Measurements from ENCODE around the gene AGGF1.
"Not testable (repeated sequence)": the region's sequence is repeated elsewhere in the genome, so short reads cannot be mapped to it uniquely, and the experiment has no call there.

AGGF1 gene, protein sequence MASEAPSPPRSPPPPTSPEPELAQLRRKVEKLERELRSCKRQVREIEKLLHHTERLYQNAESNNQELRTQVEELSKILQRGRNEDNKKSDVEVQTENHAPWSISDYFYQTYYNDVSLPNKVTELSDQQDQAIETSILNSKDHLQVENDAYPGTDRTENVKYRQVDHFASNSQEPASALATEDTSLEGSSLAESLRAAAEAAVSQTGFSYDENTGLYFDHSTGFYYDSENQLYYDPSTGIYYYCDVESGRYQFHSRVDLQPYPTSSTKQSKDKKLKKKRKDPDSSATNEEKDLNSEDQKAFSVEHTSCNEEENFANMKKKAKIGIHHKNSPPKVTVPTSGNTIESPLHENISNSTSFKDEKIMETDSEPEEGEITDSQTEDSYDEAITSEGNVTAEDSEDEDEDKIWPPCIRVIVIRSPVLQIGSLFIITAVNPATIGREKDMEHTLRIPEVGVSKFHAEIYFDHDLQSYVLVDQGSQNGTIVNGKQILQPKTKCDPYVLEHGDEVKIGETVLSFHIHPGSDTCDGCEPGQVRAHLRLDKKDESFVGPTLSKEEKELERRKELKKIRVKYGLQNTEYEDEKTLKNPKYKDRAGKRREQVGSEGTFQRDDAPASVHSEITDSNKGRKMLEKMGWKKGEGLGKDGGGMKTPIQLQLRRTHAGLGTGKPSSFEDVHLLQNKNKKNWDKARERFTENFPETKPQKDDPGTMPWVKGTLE

DNA sequence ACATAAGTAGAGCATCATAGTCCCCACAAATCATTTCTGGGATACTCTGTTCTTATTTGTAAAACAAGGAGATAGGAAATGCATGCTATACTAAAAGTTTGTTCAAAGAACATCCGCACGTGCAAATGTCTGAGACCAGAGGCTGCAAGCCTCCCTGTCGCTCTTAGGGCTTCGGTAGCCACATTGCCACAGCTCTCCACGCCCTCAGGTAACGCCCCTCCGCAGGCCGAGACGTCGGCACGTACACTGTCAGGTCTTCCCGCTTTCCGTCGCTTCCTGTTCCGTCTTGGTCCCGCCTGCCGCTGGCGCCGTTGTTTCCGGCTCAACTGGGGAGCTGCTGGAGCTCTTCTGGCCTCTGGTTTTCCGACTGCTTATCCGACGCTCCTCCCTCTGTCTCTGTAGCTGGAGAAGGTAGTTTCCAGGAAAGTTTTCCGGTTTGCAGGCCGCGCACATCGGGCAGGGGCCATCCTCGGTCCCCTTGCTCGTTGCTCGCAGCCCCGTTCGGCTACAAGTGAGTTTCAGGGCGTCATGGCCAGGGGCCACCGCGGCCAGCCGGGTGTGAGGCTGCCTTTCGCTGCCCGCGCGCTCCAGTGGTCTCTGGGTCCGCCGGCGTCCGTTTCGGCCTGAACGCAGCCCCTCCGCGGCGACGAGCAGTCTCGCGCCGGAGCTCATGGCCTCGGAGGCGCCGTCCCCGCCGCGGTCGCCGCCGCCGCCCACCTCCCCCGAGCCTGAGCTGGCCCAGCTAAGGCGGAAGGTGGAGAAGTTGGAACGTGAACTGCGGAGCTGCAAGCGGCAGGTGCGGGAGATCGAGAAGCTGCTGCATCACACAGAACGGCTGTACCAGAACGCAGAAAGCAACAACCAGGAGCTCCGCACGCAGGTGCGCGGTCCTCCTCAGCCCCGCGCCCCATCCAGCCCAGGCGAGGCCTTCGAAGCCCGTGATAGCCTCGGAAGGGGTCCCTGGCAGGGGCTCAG is at the start of gene AGGF1:
AGGF1 (plus strand) TSS at position 308 of the 975 bp plus-strand sequence; CDS start at position 671, 363 bp downstream.
- in situ Hi-C loops (cut with HindIII; ENCODE audit: low pct_unique_long_range_greater_than_20kb, low sequenced_read_pairs), result no loop called here
- DNase-seq (ENCODE audit: low read depth in 1 of 2, low spot score in 1 of 2), result peak; percentile 91 to 96
- TF ChIP-seq JUND (IDR thresholded peaks at IDR 0.05; ENCODE audit: low read depth), result no peak

DNA sequence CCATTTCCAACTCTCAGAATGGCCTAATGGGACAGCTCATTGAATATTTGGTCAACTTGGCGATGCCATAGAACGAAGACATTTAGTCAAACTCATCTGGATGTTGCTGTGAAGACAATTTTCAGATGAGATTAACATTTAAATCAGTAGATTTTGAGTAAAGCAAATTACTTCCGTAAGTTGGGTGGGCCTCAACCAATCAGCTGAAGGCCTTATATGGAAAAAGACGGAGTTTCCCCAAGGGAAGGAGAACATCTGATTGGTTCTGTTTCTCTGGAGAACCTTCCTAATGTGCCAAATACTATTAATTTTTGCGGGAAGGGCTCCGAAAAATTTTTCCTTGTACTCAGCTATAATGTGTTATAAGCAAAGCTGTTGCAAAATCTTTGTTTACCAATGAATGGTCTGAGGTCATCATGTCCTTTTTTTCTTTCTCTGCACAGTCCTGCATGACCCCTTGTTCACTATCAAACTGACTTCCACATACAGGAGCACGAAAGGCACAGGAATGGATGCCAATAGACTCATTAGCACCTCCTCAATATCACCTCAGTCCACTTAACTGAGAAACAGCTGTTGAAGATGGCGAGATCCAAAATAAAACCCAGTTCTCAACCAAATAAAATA is 49.6 kb upstream of the AGGF1 start:
- no peak for TF ChIP-seq JUND (IDR thresholded peaks at IDR 0.05; ENCODE audit: low read depth)
- in situ Hi-C loops (cut with HindIII; ENCODE audit: low pct_unique_long_range_greater_than_20kb, low sequenced_read_pairs), result no loop called here
- DNase-seq (ENCODE audit: low read depth in 1 of 2, low spot score in 1 of 2), result no peak

DNA sequence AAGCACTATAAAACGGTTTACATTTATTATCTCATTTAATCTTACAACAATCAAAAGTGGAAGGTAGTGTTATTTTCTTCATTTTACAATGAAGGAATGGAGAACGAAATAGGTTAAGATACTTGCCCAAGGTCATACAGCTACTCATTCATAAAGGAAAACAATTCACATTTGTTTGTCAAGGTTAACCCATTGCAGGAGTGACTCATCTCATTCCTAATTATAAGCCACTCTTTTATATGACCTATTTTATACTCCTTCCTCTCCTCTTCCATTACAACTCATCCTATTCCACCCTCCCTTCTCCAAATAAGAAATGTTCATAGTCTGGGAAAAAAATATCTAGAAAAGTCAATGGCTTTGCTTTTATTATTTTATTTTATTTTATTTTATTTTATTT is 47.8 kb upstream of the AGGF1 start:
- TF ChIP-seq JUND (IDR thresholded peaks at IDR 0.05; ENCODE audit: low read depth), result no peak
- no peak for DNase-seq (ENCODE audit: low read depth in 1 of 2, low spot score in 1 of 2)
- in situ Hi-C loops (cut with HindIII; ENCODE audit: low pct_unique_long_range_greater_than_20kb, low sequenced_read_pairs), result no loop called here

DNA sequence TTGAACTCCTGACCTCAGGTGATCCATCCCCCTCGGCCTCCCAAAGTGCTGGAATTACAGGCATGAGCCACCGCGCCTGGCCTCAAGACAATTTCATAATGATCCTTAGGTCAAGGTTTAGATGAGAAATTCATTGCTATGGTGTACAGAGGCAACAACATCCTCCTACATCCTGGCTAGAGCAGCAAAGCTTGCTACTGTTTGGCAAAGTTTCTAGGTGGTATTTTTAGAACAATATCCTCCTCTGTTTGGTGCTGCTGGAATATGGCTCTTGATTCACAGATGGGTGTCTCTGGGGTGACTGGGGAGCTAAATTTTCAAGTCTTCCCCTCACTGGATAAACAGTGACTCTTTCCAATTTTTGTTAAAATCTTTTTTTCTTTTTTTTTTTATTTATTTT is 46.7 kb upstream of the AGGF1 start:
- TF ChIP-seq JUND (IDR thresholded peaks at IDR 0.05; ENCODE audit: low read depth), result no peak
- DNase-seq (ENCODE audit: low read depth in 1 of 2, low spot score in 1 of 2), result no peak
- in situ Hi-C loops (cut with HindIII; ENCODE audit: low pct_unique_long_range_greater_than_20kb, low sequenced_read_pairs), result no loop called here

DNA sequence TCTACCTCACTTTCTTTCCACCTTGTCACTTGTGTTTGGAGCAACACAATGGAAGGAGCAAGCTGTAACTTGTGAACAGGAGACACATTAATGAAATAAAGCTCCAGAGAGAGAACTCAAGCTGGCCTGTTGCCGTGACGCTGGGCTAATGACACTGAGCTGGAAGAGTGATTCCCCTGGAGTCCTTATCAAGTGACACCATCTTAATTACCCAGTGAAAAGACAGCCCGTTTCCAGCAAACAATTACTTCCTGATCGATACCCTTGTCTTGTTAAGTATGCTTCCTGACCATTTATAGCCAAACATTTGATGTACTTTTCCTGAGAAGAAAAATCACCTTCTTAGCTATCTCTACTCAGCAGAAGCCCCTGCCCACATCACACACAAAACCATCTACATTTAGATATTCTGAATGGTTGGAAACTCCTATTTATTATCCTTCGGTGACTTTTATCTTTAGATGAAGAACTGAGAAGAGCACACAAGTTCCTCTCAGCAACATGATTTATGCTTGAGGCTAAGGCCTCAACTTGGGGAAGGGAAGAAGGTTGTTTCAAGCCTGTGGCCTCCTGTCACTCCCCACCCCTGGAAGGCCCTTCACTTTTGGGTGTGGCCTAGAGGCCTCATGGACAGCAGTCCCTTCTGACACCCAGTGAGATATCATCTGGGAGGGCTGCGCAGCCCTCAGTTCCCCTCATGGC is 43.2 kb upstream of the AGGF1 start:
- no peak for DNase-seq (ENCODE audit: low read depth in 1 of 2, low spot score in 1 of 2)
- in situ Hi-C loops (cut with HindIII; ENCODE audit: low pct_unique_long_range_greater_than_20kb, low sequenced_read_pairs), result no loop called here
- no peak for TF ChIP-seq JUND (IDR thresholded peaks at IDR 0.05; ENCODE audit: low read depth)

DNA sequence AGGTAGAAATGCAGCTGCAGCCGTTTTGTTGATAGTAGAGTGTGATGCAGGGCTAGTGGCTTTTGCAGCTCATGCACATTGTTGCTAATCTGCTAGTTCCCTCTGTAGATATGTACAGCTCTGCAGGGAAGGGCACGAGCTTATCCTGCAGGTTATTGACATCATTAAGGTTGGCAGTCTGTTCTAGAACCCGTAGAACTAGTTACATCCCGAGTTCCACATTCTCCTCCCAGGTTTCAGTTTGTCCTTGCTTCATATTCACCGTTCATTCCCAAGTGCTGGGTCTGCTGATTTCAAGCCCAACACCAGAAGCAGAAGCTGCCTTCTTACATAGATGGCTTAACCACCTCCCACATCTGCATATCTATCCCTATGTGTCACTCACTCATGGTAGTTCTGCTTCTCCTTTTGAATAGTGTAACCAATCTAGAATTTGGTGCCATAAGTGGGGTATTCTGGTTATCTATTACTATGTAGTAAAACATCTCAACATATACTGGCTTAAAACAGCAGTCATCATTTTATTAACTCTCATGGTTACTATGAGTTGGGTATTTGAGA is 39.2 kb upstream of the AGGF1 start:
- DNase-seq (ENCODE audit: low read depth in 1 of 2, low spot score in 1 of 2), result peak in 1 of 2 experiments; percentile 21
- in situ Hi-C loops (cut with HindIII; ENCODE audit: low pct_unique_long_range_greater_than_20kb, low sequenced_read_pairs), result no loop called here
- TF ChIP-seq JUND (IDR thresholded peaks at IDR 0.05; ENCODE audit: low read depth), result no peak

DNA sequence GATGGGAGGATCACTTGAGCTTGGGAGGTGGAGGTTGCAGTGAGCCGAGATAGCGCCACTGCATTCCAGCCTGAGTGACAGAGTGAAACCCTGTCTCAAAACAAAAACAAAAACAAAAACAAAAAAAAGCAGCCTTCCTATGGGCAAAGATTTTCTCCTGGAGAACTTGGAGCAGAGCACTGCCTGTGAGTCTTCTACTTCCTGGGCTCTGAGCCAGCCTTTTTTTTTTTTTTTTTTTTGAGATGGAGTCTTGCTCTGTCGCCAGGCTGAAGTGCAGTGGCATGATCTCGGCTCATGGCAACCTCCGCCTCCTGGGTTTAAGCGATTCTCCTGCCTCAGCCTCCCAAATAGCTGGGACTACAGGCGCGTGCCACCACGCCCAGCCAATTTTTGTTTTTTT is 36.8 kb upstream of the AGGF1 start:
- in situ Hi-C loops (cut with HindIII; ENCODE audit: low pct_unique_long_range_greater_than_20kb, low sequenced_read_pairs); DNase-seq (ENCODE audit: low read depth in 1 of 2, low spot score in 1 of 2): not testable (repeated sequence)

DNA sequence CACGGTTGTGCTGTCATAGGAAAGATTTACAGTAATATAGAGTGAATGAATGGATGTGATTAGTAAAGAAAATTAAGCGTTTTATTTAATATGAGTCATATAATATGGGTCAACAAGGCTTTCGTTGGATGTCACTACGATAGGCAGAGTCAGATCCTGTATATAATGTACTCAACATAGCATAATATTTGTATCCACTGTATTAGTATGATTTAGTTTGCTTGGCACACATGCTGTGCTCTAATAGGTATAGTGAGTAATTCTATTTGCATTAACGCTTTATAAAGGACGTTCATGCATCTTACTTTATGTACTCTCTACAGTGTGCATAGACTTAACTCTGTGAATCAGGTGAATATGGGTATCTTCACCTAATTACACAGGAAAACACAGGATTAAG is 35.9 kb upstream of the AGGF1 start:
- no peak for TF ChIP-seq JUND (IDR thresholded peaks at IDR 0.05; ENCODE audit: low read depth)
- DNase-seq (ENCODE audit: low read depth in 1 of 2, low spot score in 1 of 2), result no peak
- in situ Hi-C loops (cut with HindIII; ENCODE audit: low pct_unique_long_range_greater_than_20kb, low sequenced_read_pairs), result no loop called here

DNA sequence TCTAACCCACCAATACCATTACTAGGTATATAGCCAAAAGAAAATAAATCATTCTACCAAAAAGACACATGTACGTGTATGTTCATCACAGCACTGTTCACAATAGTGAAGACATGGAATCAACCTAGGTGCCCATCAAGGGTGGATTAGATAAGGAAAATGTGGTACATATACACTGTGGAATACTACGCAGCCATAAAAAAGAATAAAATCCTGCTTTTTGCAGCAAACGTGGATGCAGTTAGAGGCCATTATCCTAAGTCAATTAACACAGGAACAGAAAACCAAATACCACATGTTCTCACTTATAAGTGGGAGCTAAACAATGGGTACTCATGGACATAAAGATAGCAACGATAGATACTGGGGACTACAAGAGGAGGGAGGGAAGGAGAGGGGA is 32.0 kb upstream of the AGGF1 start:
- in situ Hi-C loops (cut with HindIII; ENCODE audit: low pct_unique_long_range_greater_than_20kb, low sequenced_read_pairs); DNase-seq (ENCODE audit: low read depth in 1 of 2, low spot score in 1 of 2): not testable (repeated sequence)

DNA sequence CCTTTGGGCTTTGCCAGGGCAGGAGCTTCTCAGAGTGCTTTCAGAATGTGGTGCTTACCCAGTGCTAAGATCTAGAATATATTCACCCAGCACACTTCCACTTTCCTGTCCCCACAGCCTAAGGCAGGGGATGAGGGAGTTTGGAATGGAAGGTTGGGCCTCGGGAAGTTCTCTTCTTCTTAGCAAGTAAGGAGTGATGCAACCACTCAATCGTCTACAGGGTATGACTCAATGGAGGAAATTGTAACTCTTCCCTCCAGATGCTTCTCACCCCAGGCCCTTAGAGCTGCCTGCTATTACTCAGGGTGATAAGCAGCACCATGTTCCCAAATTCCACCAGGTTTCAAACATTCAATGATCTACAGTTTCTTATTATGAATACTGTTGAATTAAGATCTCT is 30.8 kb upstream of the AGGF1 start:
- in situ Hi-C loops (cut with HindIII; ENCODE audit: low pct_unique_long_range_greater_than_20kb, low sequenced_read_pairs), result no loop called here
- no peak for DNase-seq (ENCODE audit: low read depth in 1 of 2, low spot score in 1 of 2)

DNA sequence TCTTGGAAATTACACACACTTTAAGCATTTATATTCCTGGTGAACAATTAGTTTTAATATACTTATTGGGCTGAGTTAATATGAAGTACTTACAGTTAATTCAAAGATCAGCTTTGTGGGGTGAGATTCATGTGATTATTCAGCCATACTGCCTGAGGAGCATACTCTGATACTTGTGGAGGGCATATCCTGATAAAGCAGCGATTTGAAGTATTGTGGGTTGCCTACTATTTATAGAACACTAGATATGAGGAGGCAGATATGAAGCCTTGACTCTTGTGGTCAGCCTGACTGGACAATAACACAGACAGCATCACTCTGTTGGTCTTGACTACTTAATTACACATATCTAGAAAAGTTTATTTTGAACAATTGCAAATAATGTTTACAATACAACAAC is 27.0 kb upstream of the AGGF1 start:
- TF ChIP-seq JUND (IDR thresholded peaks at IDR 0.05; ENCODE audit: low read depth), result no peak
- DNase-seq (ENCODE audit: low read depth in 1 of 2, low spot score in 1 of 2), result no peak
- in situ Hi-C loops (cut with HindIII; ENCODE audit: low pct_unique_long_range_greater_than_20kb, low sequenced_read_pairs), result no loop called here

More for the DNA sequence above, 30.8 kb upstream of the AGGF1 start:
- no peak for TF ChIP-seq JUND (IDR thresholded peaks at IDR 0.05; ENCODE audit: low read depth)

Data from T47D (cell line).